Measurements from ENCODE around the gene SMOC2. TPM values are rescaled to one million over a fixed set of nuclear protein-coding genes. Genes with fewer than 3 reads are reported as not detected.

SMOC2 gene
- polyA plus RNA-seq, 3 donors: not detected

DNA sequence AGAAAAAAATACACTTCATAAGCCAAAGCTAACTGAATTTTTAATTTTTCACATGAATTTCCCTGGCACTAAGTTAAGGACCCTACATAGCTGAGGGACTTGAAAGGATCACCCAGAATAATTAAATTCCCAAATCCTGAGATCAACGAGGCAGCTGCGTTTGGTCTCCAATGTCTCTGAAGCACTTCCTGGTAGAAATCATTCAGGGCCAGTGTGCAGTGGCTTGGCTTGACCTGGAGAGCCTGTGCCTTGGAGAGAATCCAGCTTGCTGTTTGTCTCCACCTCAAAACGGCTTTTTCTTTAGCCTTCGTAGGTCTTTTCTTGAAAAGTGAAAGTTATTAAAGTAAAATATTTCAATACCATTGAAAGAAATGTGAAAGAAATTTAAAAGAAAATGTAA, 92.4 kb downstream of the SMOC2 start:
- intact Hi-C loops (cut with micrococcal nuclease): no loop called here
- no peak overlapping the region for H2AFZ ChIP-seq (ENCODE audit: insufficient read depth, low read depth, low read length, poor library complexity, severe bottlenecking)
- no peak overlapping the region for H3K27ac ChIP-seq (ENCODE audit: low read depth in 1 of 2, low read length in 2 of 2)
- Mint-ChIP-seq H3K27ac (no peak overlapping the region), H3K4me3 (no peak overlapping the region), H3K27me3 (ENCODE audit: low read depth in 3 of 3) (peaks cover 0 to 8% (median 5%) of the 10 kb centered on the region in 3 donors), H3K4me1 (no peaks in the 10 kb centered on the region), H3K9me3 (no peaks in the 10 kb centered on the region), H3K36me3 (no peaks in the 10 kb centered on the region)
- H3K4me3 ChIP-seq (replicated peaks in 1 of 3; ENCODE audit: low read depth in 2 of 3, low read length in 3 of 3): no peak overlapping the region
- H3K4me2 ChIP-seq (replicated peaks; ENCODE audit: extremely low read depth, low read length, poor library complexity, severe bottlenecking): no peak overlapping the region
- TF ChIP-seq, protein P1, sequence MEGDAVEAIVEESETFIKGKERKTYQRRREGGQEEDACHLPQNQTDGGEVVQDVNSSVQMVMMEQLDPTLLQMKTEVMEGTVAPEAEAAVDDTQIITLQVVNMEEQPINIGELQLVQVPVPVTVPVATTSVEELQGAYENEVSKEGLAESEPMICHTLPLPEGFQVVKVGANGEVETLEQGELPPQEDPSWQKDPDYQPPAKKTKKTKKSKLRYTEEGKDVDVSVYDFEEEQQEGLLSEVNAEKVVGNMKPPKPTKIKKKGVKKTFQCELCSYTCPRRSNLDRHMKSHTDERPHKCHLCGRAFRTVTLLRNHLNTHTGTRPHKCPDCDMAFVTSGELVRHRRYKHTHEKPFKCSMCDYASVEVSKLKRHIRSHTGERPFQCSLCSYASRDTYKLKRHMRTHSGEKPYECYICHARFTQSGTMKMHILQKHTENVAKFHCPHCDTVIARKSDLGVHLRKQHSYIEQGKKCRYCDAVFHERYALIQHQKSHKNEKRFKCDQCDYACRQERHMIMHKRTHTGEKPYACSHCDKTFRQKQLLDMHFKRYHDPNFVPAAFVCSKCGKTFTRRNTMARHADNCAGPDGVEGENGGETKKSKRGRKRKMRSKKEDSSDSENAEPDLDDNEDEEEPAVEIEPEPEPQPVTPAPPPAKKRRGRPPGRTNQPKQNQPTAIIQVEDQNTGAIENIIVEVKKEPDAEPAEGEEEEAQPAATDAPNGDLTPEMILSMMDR (IDR thresholded peaks at IDR 0.05): no peak
- H3K79me2 ChIP-seq (ENCODE audit: insufficient read depth, low read length): no peaks in the 10 kb centered on the region
- no peaks in the 10 kb centered on the region for H4K20me1 ChIP-seq (ENCODE audit: insufficient read depth, low read length)
- WGBS (ENCODE audit: insufficient coverage): 93% methylated on average over 2 of the region's 4 CpGs
- no peaks in the 10 kb centered on the region for H3K9me3 ChIP-seq (replicated peaks in 1 of 2; ENCODE audit: control insufficient read depth in 1 of 2, insufficient read depth in 1 of 2, low read length in 2 of 2)
- DNase-seq: no peak
- H3K27me3 ChIP-seq (ENCODE audit: control insufficient read depth in 2 of 2, insufficient read depth in 2 of 2, low read length in 2 of 2): no peaks in the 10 kb centered on the region
- no peak overlapping the region for H3K9ac ChIP-seq (ENCODE audit: insufficient read depth, low read length, poor library complexity, severe bottlenecking)
- H3K4me1 ChIP-seq (ENCODE audit: control insufficient read depth in 1 of 2, insufficient read depth in 2 of 2, low read length in 2 of 2): no peaks in the 10 kb centered on the region
- H3K36me3 ChIP-seq (replicated peaks in 1 of 2; ENCODE audit: control insufficient read depth in 1 of 2, insufficient read depth in 2 of 2, low read length in 2 of 2): no peaks in the 10 kb centered on the region

GRCh38 chr6:168534265-168534664, 93.3 kb downstream of the SMOC2 start:
- Mint-ChIP-seq H3K4me1 (no peaks in the 10 kb centered on the region), H3K4me3 (no peak overlapping the region)
- intact Hi-C loops (cut with micrococcal nuclease): no loop called here

More at GRCh38 chr6:168534265-168534664, 93.3 kb downstream of the SMOC2 start:
- H3K79me2 ChIP-seq (ENCODE audit: insufficient read depth, low read length): no peaks in the 10 kb centered on the region
- H3K9ac ChIP-seq (ENCODE audit: insufficient read depth, low read length, poor library complexity, severe bottlenecking): no peak overlapping the region
- H3K9me3 ChIP-seq (replicated peaks in 1 of 2; ENCODE audit: control insufficient read depth in 1 of 2, insufficient read depth in 1 of 2, low read length in 2 of 2): no peaks in the 10 kb centered on the region
- Mint-ChIP-seq H3K9me3 (no peaks in the 10 kb centered on the region), H3K27ac (no peak overlapping the region), H3K36me3 (no peaks in the 10 kb centered on the region), H3K27me3 (ENCODE audit: low read depth in 3 of 3) (peaks cover under 1 to 8% (median 2%) of the 10 kb centered on the region in 3 donors)
- no peak for DNase-seq
- H3K36me3 ChIP-seq (replicated peaks in 1 of 2; ENCODE audit: control insufficient read depth in 1 of 2, insufficient read depth in 2 of 2, low read length in 2 of 2): no peaks in the 10 kb centered on the region
- TF ChIP-seq, protein P1 (IDR thresholded peaks at IDR 0.05): no peak
- no peak overlapping the region for H3K4me3 ChIP-seq (replicated peaks in 1 of 3; ENCODE audit: low read depth in 2 of 3, low read length in 3 of 3)
- no peak overlapping the region for H3K4me2 ChIP-seq (replicated peaks; ENCODE audit: extremely low read depth, low read length, poor library complexity, severe bottlenecking)
- no peaks in the 10 kb centered on the region for H4K20me1 ChIP-seq (ENCODE audit: insufficient read depth, low read length)
- no peaks in the 10 kb centered on the region for H3K4me1 ChIP-seq (ENCODE audit: control insufficient read depth in 1 of 2, insufficient read depth in 2 of 2, low read length in 2 of 2)
- no peak overlapping the region for H2AFZ ChIP-seq (ENCODE audit: insufficient read depth, low read depth, low read length, poor library complexity, severe bottlenecking)
- 90% methylated on average over 4 of the region's 6 CpGs for WGBS (ENCODE audit: insufficient coverage)
- no peak overlapping the region for H3K27ac ChIP-seq (ENCODE audit: low read depth in 1 of 2, low read length in 2 of 2)
- no peaks in the 10 kb centered on the region for H3K27me3 ChIP-seq (ENCODE audit: control insufficient read depth in 2 of 2, insufficient read depth in 2 of 2, low read length in 2 of 2)

All from CD14-positive monocyte (primary cell).